Astrocyte of the spinal cord (primary cell): ENCODE measurements around the gene TMEM88.

Experiments
- DNase-seq: peaks from one replicate; pipeline ENCODE4 v3.0.0; 2011; ENCODE audit warnings: low read depth, low spot score
- H3K4me3 ChIP-seq: 2 replicates; pipeline ENCODE4 v1.5.1; 2011; ENCODE audit warnings: low read depth, mild to moderate bottlenecking, low read length, moderate library complexity
- CTCF ChIP-seq: IDR thresholded peaks from 2 replicates; pipeline ENCODE4 v1.5.1; 2012; ENCODE audit warnings: low read depth, mild to moderate bottlenecking, low read length, inconsistent platforms
- in situ Hi-C: cut with HindIII; loops from 2 replicates; pipeline ENCODE4 v1.10.0; 2017; ENCODE audit warnings: low sequenced_read_pairs

Gene TMEM88

GRCh38 chr17:7885367-7886226, 30.7 kb downstream of the TMEM88 start:
- in situ Hi-C loops: no loop called here
- no peak for TF ChIP-seq CTCF
- DNase-seq: peak; percentile 36
- peak overlapping the region; percentile 79 for H3K4me3 ChIP-seq

- peak overlapping the region; percentile 79 for H3K4me3 ChIP-seq
- in situ Hi-C loops: no loop called here
- DNase-seq: peak; percentile 15
- TF ChIP-seq CTCF: peak; percentile 4
Measured at GRCh38 chr17:7886227-7887037, 31.6 kb downstream of the TMEM88 start.

- in situ Hi-C loops: no loop called here
- no peak for TF ChIP-seq CTCF
- no peak for DNase-seq
- H3K4me3 ChIP-seq: peak overlapping the region; percentile 79
Measured at GRCh38 chr17:7887038-7887481, 32.2 kb downstream of the TMEM88 start.

GRCh38 chr17:7887482-7888183, 32.8 kb downstream of the TMEM88 start:
- in situ Hi-C loops: no loop called here
- H3K4me3 ChIP-seq: peak overlapping the region; percentile 79
- no peak for TF ChIP-seq CTCF
- peak; percentile 99 for DNase-seq

- peak; percentile 24 for DNase-seq
- TF ChIP-seq CTCF: no peak
- in situ Hi-C loops: no loop called here
- peak within 1 kb of the TSS; percentile 43 for H3K4me3 ChIP-seq
Measured at GRCh38 chr17:7888184-7888920, 33.5 kb downstream of the TMEM88 start, which contains the start of gene CHD3. CHD3 (plus strand) TSS chr17:7888789; CDS start chr17:7889001, 212 bp downstream.
